ENCODE results near the gene SMIM45.

SMIM45 gene

DNA sequence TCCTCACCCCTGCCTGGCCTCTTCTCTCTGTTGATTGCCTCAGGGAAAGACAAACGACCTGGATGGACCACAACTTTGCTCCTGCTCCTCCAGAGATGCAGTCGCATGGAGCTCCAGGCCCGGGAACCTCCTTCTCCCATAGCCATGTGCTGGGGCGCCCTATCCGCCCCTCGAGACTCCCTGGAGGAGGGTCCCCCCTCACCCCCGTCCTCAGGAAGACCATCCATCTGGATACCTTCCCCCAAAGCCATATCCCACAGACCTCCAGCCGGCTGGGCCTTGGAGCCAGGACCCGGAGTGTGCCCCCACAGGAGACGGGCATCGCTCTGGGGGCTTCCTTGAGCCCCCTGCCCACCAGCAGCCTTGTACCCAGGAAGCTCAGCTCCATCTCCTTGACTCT is 19.5 kb downstream of the SMIM45 start:
- DNase-seq: no peak

- DNase-seq: no peak
Observed at GRCh38 chr22:41974691-41975290, 22.8 kb downstream of the SMIM45 start.

GRCh38 chr22:41975299-41976069 is 23.5 kb downstream of the SMIM45 start:
- no peak for DNase-seq

GRCh38 chr22:41976070-41976901 is 24.3 kb downstream of the SMIM45 start:
- DNase-seq: peak; percentile 38

DNA sequence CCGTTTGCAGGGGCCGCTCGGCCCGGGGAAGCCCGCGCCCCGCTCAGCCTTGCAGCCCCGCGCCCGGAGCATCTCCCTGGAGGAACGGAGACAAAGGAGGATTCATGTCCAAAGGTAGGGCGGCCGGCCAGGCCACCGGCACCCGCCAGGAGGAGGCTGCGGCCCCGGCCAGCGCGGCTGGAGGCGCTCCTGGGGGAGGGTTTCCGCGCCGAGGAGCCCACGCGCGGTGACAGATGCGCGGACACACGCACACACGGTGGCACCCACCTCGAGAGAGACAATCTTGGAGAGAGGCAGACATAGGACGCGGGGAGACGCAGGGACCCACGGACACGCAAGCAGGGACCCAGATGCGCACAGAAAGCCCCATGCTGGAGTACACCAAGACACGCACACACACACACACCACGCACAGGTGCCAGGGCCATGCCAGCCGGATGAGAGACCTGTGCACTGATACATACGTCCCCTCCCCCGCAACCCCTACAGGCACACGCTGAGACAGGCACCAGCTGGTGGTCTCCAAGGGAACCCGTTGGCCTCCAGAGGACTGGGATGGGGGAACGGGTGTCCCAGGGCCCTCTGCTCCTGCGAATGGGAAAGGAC is 25.1 kb downstream of the SMIM45 start:
- DNase-seq: no peak

DNA sequence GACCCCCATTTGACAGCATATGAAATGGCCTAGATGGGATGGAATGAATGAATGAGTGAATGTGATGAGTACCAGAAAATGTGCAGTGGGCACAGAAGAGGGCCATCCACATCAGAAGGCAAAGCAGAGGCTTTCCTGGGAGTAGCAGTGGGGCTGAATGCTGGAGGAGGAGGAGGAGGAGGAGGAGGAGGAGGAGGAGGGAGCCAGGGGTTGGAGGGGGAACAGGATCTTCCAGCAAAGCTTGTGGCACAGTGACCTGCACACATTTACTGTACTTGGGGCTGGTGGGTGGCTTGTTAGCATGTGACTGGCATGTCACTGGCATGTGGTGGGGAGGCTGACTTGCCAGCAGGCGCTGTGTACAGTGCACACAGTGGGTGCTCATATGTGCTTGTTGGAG is 26.8 kb downstream of the SMIM45 start:
- no peak for DNase-seq

- DNase-seq: no peak
Observed at GRCh38 chr22:41979423-41980250, 27.7 kb downstream of the SMIM45 start.

DNA sequence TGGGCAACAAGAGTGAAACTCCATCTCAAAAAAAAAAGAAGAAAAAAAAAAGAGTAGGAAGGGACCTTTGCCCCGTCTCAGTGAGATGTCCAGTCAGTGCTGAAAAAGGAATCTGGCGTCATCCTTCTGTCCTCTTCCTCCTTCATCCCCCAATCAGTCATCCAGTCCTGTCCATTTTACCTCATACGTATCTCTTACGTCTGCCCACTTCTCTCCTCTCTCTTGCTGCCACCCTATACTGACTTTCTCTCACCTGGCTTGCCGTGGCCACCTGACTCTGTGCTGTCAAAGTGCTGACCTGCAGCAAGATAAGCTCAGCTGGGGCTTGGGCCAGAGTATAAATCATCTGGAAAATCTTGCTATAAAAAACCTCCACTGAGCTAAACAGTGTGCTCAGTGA is 30.9 kb downstream of the SMIM45 start:
- DNase-seq: no peak

DNA sequence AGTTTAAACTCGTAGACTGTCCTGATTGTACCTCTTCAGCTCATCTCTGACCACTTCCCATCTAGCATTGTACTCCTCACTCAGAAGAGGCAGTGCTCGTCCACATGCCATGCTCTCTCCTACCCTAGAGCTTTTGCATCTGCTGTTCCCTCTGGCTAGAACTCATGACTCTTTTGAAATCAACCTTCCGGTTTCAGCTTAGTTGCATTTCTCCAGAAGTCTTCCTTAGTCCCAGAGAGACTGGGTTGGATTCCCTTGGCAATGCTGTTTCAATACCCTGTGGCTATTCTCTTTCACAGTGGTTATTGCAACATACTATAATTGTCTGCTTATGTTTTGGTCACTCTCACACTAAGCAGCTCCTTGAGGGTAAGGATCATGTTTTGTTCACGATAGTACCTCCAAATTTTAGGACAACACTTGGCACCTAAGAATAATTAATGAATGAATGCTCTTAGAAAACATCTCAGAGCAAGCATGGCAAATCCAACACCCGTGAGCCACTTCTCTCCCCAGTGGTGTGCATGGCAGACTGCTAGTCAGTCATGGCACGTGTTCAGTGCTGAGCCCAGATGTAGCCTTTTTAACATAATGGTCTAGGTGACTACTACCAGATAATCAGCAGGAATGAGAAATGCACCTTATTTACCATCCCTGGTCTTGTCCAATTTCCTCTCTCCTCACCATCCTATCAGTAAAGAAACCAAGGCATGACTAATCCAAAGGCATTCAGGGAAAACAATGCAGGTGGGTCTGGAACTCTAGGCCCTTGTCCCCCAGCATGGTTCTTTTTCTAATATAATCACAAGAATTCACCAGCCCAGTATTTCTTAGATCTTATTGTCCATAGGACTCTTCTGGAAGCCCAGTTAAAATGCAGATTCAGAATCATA is 31.8 kb downstream of the SMIM45 start:
- no peak for DNase-seq

DNA sequence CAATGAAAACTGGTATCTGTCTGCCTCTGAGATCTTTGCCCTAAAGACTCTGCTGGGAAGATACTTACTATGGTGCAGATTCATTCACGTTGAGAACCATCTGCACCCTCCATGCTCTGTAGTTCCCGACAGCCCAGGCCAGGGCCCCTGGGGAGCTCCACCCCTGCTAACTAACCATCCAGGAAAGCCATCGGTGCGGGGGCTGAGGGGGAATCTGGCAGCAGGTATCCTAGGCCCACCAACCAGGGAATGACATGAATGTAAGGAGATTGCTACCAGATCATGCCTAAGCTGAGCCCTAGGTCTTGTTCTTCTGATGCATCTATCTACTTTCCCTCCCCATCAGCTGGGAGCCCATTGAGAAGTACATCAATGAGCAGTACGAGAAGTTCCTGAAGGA is 35.3 kb downstream of the SMIM45 start:
- no peak for DNase-seq

GRCh38 chr22:41989246-41989645 is 37.3 kb downstream of the SMIM45 start:
- no peak for DNase-seq

DNA sequence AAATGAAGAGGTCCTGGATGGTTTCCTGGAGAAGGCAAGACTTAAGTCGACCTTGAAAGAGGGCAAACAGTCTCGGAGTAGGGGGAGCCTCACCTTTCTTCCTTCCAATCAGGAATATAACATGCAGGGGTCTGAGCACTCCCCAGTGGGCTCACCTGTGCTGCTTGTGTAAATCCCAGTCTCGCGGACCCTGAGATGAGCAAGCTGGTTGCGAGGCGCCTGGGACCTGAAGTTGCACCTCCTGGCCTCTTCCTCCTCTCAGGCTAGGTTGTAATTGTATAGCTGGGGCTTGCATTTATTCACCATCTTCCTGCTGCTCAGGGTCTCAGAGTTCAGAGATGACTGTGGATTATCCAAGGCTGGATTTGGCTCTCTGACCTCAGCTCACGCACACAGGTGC is 39.2 kb downstream of the SMIM45 start:
- no peak for DNase-seq

DNA sequence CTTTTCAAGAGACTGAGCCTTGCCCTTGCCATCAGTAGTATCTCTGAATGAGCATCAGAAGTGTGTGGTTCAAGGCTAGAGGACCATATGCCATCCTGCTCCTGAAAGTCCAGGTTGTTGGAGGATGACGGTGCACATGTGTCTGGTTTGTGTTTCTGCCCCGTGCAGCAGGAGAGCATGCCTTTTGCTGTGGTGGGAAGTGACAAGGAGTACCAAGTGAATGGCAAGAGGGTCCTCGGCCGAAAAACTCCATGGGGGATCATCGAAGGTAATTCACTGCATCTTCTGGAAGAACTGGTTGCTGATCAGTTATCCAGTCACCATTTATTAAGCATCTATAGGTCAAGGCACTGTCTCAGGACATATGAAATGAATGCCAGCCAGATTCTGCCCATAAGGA is 40.5 kb downstream of the SMIM45 start:
- DNase-seq: no peak

- no peak for DNase-seq
Observed at GRCh38 chr22:41995211-41995610, 43.3 kb downstream of the SMIM45 start.

DNA sequence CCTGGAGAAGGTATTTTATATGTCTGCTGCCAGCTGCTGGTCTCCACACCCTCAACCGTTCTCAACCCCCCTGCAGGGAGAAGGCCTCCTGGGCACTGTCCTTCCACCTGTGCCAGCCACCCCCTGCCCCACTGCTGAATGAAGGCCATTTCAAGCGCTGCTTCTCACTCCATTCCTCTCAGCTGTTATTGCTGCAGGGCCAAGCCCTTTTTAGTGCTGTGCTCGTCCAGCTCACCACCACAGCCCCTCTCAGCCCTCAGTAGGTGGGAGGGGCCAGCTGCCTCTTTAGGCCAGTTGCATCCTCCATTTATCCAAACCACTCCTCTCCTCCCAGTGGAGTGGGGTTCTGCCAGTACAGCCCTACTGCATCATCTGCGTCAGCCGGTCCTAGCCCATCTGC is 44.9 kb downstream of the SMIM45 start:
- DNase-seq: no peak

DNA sequence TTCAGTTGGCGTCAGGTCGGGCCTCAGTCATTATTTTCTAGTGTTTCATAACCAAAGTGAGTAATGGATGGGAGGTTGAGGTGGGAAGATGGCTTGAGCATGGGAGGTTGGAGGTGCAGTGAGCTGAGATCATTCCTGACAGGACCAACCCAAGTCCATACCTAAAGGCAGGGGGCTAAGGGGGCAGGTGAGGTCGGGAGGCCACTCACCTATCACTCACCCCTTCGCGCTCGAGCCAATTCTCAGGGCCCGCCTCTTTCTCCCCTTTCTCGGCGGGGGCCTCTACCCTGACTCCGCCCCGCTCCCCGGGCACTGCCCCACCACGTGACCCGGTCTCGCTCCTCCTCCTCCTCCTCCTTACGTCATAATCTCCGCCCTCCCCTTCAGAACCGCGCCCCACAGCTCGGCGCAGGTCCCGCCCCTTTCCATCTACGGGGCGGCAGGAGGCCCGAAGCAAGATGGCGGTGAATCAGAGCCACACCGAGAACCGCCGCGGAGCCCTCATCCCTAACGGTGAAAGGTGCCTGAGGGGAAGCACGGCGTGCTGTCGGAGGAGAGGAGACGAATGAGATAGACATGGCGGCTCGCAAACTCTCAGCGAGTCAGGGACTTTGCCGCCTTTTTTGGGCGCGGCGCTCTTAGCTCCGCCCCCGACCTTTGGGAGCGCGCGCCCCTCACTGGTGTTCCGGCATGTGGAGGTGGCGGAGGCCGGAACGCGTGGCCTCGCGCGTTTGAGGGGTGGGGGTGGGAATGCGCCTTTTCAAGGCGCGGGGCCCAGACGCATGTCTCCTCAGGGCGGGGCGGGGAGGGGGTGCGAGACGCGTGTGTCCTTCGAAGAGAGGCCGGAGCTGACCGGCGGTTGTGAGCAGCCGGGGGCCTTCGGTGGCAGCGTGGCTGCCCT is 46.7 kb downstream of the SMIM45 start, which contains the start of gene WBP2NL:
Gene WBP2NL (plus strand): TSS at position 428 of the 901 bp plus-strand sequence. CDS start 31 bp downstream, at position 459.
- peak; percentile 90 for DNase-seq

DNA sequence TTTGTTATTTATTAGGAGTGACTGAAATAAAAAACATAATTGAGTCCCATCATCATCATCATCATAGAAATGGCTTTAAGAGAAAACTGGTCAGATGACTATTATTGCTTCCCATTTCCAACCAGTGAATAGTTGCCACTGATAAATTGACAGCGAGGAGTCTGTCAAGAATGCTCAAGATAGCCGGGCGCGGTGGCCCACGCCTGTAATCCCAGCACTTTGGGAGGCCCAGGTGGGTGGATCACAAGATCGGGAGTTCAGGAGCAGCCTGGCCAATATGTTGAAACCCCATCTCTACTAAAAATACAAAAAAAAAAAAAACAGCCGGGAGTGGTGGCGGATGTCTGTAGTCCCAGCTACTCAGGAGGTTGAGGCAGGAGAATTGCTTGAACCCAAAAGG is 48.5 kb downstream of the SMIM45 start:
- DNase-seq: no peak

DNA sequence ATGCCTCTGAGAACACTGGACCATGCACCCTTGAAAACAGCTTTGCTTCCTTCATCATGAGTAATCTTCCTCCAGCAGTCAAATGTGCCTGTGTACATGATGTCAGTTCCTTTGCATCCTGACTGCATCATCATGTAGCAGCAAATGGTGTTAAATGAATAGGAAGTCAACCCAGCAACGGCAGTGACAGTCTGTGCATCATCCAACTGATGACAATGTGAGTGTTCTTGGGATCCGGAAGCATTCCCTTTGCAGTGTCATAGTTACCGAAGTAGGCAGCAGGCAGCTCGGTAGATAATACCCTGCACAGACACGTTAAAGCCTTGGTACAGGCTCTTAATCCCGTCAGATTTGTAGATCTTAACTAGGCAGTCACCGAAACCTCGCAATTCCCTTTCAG is 49.2 kb downstream of the SMIM45 start:
- DNase-seq: no peak

GRCh38 chr22:42001706-42002105 is 49.8 kb downstream of the SMIM45 start:
- DNase-seq: no peak

GRCh38 chr22:42007922-42008321 is 56.0 kb downstream of the SMIM45 start:
- no peak for DNase-seq
